Fibroblast of skin of back (primary cell): ENCODE measurements around the gene ZBTB47.

Experiments used
- DNase-seq: peaks from one replicate; pipeline ENCODE4 v3.0.0-alpha.2; 2013

The ZBTB47 gene

GRCh38 chr3:42713747-42714146 lies 60.2 kb downstream of the ZBTB47 start:
- no peak for DNase-seq

GRCh38 chr3:42714171-42714852 lies 60.8 kb downstream of the ZBTB47 start:
- no peak for DNase-seq
